Endothelial cell of umbilical vein (primary cell): Measurements from ENCODE around the gene ADCY2. TPM values are rescaled to one million over a fixed set of nuclear protein-coding genes. Genes with fewer than 3 reads are reported as not detected.

Experiments
- BruUV-seq: library from RNA; stranded (reverse); fragments of 400-500 nt; replicated peaks from 2 replicates; lab custom pipeline; 2021; lab: Mats Ljungman, UMichigan
- CTCF ChIA-PET: fragments of 300-600, 350-600 bp; sonication (Branson Sonifier 250); formaldehyde crosslinking; loops from one replicate; lab custom pipeline; 2021; ENCODE audit warnings: antibody characterized with exemption, inconsistent platforms; lab: Charles Lee
- POLR2A ChIA-PET: fragments of 300-600, 350-600 bp; sonication (Branson Sonifier 250); formaldehyde crosslinking; loops from one replicate; lab custom pipeline; 2021; ENCODE audit warnings: antibody characterized with exemption, inconsistent platforms; lab: Charles Lee
- DNase-seq: peaks from one replicate; pipeline ENCODE4 v3.0.0-alpha.2; 2011; ENCODE audit warnings: low read depth, low spot score
- FAIRE-seq: peaks from 2 replicates; lab custom pipeline; 2011; peaks lifted over from hg19 to GRCh38; lab: Jason Lieb, UNC
- H2AFZ ChIP-seq: 2 replicates; pipeline ENCODE4 v1.6.0; 2012; ENCODE audit warnings: low read depth, low read length, control low read depth, inconsistent platforms
- H3K27ac ChIP-seq: 2 replicates; pipeline ENCODE4 v1.5.1; 2011; ENCODE audit warnings: low read depth, mild to moderate bottlenecking, control low read depth, low read length, moderate library complexity; ENCODE audit not compliant: insufficient read depth
- H3K27me3 ChIP-seq, 2 experiments: 2 replicates each; pipeline versions ENCODE4 v1.6.0 to v1.6.1; 2011; ENCODE audit warnings: low read length in 2 of 2, mixed read lengths in 1 of 2; ENCODE audit not compliant: control insufficient read depth in 2 of 2, insufficient read depth in 2 of 2
- H3K36me3 ChIP-seq, 2 experiments: 2 replicates in 1 of 2; 3 replicates in 1 of 2; pipeline ENCODE4 v1.5.1; 2011; ENCODE audit warnings: low read length in 2 of 2, mild to moderate bottlenecking in 1 of 2, moderate library complexity in 1 of 2; ENCODE audit not compliant: control insufficient read depth in 2 of 2, insufficient read depth in 2 of 2; ENCODE audit errors: extremely low read depth in 1 of 2
- H3K4me1 ChIP-seq: 3 replicates; pipeline ENCODE4 v1.5.1; 2011; ENCODE audit warnings: mild to moderate bottlenecking, low read length; ENCODE audit not compliant: control insufficient read depth, insufficient read depth; ENCODE audit errors: extremely low read depth
- H3K4me2 ChIP-seq: 2 replicates; pipeline ENCODE4 v1.6.1; 2011; ENCODE audit warnings: low read length, control low read depth, mixed read lengths; ENCODE audit not compliant: insufficient read depth
- H3K4me3 ChIP-seq, 3 experiments: fragments of 200-600 bp in 1 of 3; sonication (generic), shearing (Covaris generic) in 1 of 3; replicated peaks in 1 of 3; 2 replicates each; pipeline ENCODE4 v1.5.1; 2011 to 2016; ENCODE audit warnings: control low read depth in 3 of 3, low read length in 3 of 3, mild to moderate bottlenecking in 2 of 3, inconsistent platforms in 1 of 3, low read depth in 1 of 3, moderate library complexity in 1 of 3; ENCODE audit not compliant: insufficient read depth in 1 of 3
- H3K79me2 ChIP-seq: 2 replicates; pipeline ENCODE4 v1.6.0; 2012; ENCODE audit warnings: low read length, inconsistent platforms; ENCODE audit not compliant: control insufficient read depth, insufficient read depth
- H3K9ac ChIP-seq: replicated peaks from 2 replicates; pipeline ENCODE3; 2011; ENCODE audit warnings: low read length, control low read depth; ENCODE audit not compliant: insufficient read depth; ENCODE audit errors: extremely low read depth
- H3K9me1 ChIP-seq: replicated peaks from 3 replicates; pipeline ENCODE4 v1.6.0; 2011; ENCODE audit warnings: mild to moderate bottlenecking, low read length; ENCODE audit not compliant: control insufficient read depth, insufficient read depth; ENCODE audit errors: extremely low read depth
- H3K9me3 ChIP-seq: replicated peaks from 2 replicates; pipeline ENCODE4 v1.5.1; 2012; ENCODE audit warnings: low read length, inconsistent platforms; ENCODE audit not compliant: control insufficient read depth, insufficient read depth
- H4K20me1 ChIP-seq: replicated peaks from 2 replicates; pipeline ENCODE3; 2011; ENCODE audit warnings: mild to moderate bottlenecking, low read length; ENCODE audit not compliant: control insufficient read depth, insufficient read depth; ENCODE audit errors: extremely low read depth
- FOS ChIP-seq: IDR thresholded peaks from 2 replicates; pipeline ENCODE4 v1.6.1; 2011; ENCODE audit warnings: mild to moderate bottlenecking, low read length, moderate library complexity, borderline replicate concordance; ENCODE audit not compliant: insufficient read depth
- GATA2 ChIP-seq: IDR thresholded peaks from 2 replicates; pipeline ENCODE4 v1.7.0; 2011; ENCODE audit warnings: low read depth, mild to moderate bottlenecking, moderate library complexity, mixed read lengths, low read length; ENCODE audit not compliant: insufficient read length, insufficient read depth
- MAX ChIP-seq: IDR thresholded peaks from 2 replicates; pipeline ENCODE4 v1.6.1; 2011; ENCODE audit not compliant: insufficient read depth, insufficient read length
- POLR2A ChIP-seq: IDR thresholded peaks from 2 replicates; pipeline ENCODE4 v1.6.1; 2012; ENCODE audit warnings: low read depth, mild to moderate bottlenecking, control low read depth, low read length
- dilution Hi-C: fragments of 300-500 bp; cut with MboI; formaldehyde crosslinking; loops from one replicate; pipeline ENCODE4 v1.15.0; 2019; ENCODE audit warnings: low sequenced_read_pairs; ENCODE audit not compliant: extremely low pct_ligation_motif_present
- intact Hi-C: fragments of 100-400 bp; cut with micrococcal nuclease; formaldehyde crosslinking; loops from one replicate; pipeline ENCODE4 v1.10.0; 2022
- polyA plus RNA-seq, 4 experiments: library from polyadenylated mRNA; depleted of rRNA in 3 of 4; stranded (reverse) in 3 of 4; unstranded in 1 of 4; fragments of >200 nt; gene quantifications; 2 replicates each; pipeline versions ENCODE4 v1.2.1 to v1.2.3, GENCODE V29; 2011 to 2012; ENCODE audit warnings: missing spikeins in 1 of 4
- total RNA-seq: library from RNA; stranded (reverse); gene quantifications from 2 replicates; pipeline ENCODE4 v1.2.3, GENCODE V29; 2021

ADCY2 gene
- total and polyA plus RNA-seq, 2 donors (not counting 3 experiments of a cell fraction or from before 2014, with no cell fraction given): under 0.01 TPM; not detected in 1

- Histone ChIP-seq H3K27ac (no peak overlapping the region), H3K9ac (no peak overlapping the region), H2AFZ (no peak overlapping the region), H3K4me2 (no peak overlapping the region), H4K20me1 (no peaks in the 10 kb centered on the region), H3K9me3 (no peaks in the 10 kb centered on the region), H3K4me3 (no peak overlapping the region), H3K9me1 (no peaks in the 10 kb centered on the region), H3K4me1 (no peaks in the 10 kb centered on the region), H3K79me2 (no peaks in the 10 kb centered on the region), H3K36me3 (no peaks in the 10 kb centered on the region), H3K27me3 (no peaks in the 10 kb centered on the region)
- intact Hi-C loops: no loop called here
- dilution Hi-C loops: no loop called here
- DNase-seq (no peak), FAIRE-seq (no peak)
- no peak for TF ChIP-seq GATA2
- TF ChIP-seq POLR2A: no peak
- no peak for TF ChIP-seq FOS
- no TSS peak for BruUV-seq
- ChIA-PET CTCF (no interaction called here), POLR2A (no interaction called here)
Measured at GRCh38 chr5:7426284-7426683, 30.3 kb downstream of the ADCY2 start.

GRCh38 chr5:7434914-7435313 is 39.0 kb downstream of the ADCY2 start:
- Histone ChIP-seq H3K9me1 (no peaks in the 10 kb centered on the region), H3K79me2 (no peaks in the 10 kb centered on the region), H3K27ac (no peak overlapping the region), H3K9me3 (peaks cover 4% of the 10 kb centered on the region), H3K36me3 (no peaks in the 10 kb centered on the region), H3K9ac (no peak overlapping the region), H3K4me1 (no peaks in the 10 kb centered on the region), H4K20me1 (no peaks in the 10 kb centered on the region), H3K4me3 (no peak overlapping the region), H3K4me2 (no peak overlapping the region), H3K27me3 (no peaks in the 10 kb centered on the region), H2AFZ (no peak overlapping the region)
- BruUV-seq: no TSS peak
- ChIA-PET POLR2A (no interaction called here), CTCF (no interaction called here)
- no peak for DNase-seq
- TF ChIP-seq FOS: no peak
- TF ChIP-seq MAX: no peak
- TF ChIP-seq POLR2A: no peak
- no peak for FAIRE-seq
- intact Hi-C loops: no loop called here
- dilution Hi-C loops: no loop called here
